Measurements from ENCODE around the gene C6orf62.

- TF ChIP-seq POLR2A (IDR thresholded peaks at IDR 0.05) = no peak
- TF ChIP-seq CTCF (IDR thresholded peaks at IDR 0.05) = no peak
Observed at GRCh38 chr6:24719125-24719971, at the start of gene C6orf62.

All from testis (tissue), 2 donors.